NB4 (cell line): Measurements from ENCODE around the gene TMEM181.
"Not testable (repeated sequence)": the region's sequence is repeated elsewhere in the genome, so short reads cannot be mapped to it uniquely, and the experiment has no call there.

Source experiments
- DNase-seq: peaks from one replicate; pipeline ENCODE4 v3.0.0; 2010; ENCODE audit warnings: low read depth
- H3K4me3 ChIP-seq: one replicate; pipeline ENCODE4 v1.5.1; 2011; ENCODE audit warnings: mild to moderate bottlenecking, low read depth, low read length, moderate library complexity
- CTCF ChIP-seq: IDR thresholded peaks from one replicate; pipeline ENCODE4 v1.5.1; 2012; ENCODE audit warnings: low read depth, low read length
- MAX ChIP-seq: IDR thresholded peaks from 2 replicates; pipeline ENCODE4 v1.6.1; 2011; ENCODE audit warnings: low read depth, low read length
- MYC ChIP-seq: IDR thresholded peaks from 2 replicates; pipeline ENCODE4 v1.6.1; 2011; ENCODE audit warnings: low read depth, low read length
- POLR2A ChIP-seq: IDR thresholded peaks from 2 replicates; pipeline ENCODE4 v1.6.1; 2011; ENCODE audit warnings: mild to moderate bottlenecking; ENCODE audit not compliant: insufficient read length; ENCODE audit errors: extremely low read depth

The TMEM181 gene

GRCh38 chr6:158604048-158604406 is 44.1 kb downstream of the TMEM181 start:
- DNase-seq: no peak
- no peak overlapping the region for H3K4me3 ChIP-seq
- TF ChIP-seq POLR2A: no peak
- no peak for TF ChIP-seq MAX
- no peak for TF ChIP-seq MYC
- TF ChIP-seq CTCF: no peak

GRCh38 chr6:158605266-158605878 is 45.5 kb downstream of the TMEM181 start:
- peak; percentile 67 for DNase-seq
- TF ChIP-seq MYC (no peak), MAX (no peak), POLR2A (no peak), CTCF (peak; percentile 58)
- H3K4me3 ChIP-seq: no peak overlapping the region

- not testable (repeated sequence) for DNase-seq, H3K4me3 ChIP-seq
Measured at GRCh38 chr6:158606011-158606410, 46.1 kb downstream of the TMEM181 start.

GRCh38 chr6:158606935-158607334 is 47.0 kb downstream of the TMEM181 start:
- no peak for DNase-seq
- no peak overlapping the region for H3K4me3 ChIP-seq
- TF ChIP-seq MAX (no peak), POLR2A (no peak), MYC (no peak), CTCF (no peak)

GRCh38 chr6:158607411-158608170 is 47.7 kb downstream of the TMEM181 start:
- no peak for DNase-seq
- no peak for TF ChIP-seq POLR2A
- TF ChIP-seq MYC: no peak
- TF ChIP-seq CTCF: no peak
- no peak for TF ChIP-seq MAX
- no peak overlapping the region for H3K4me3 ChIP-seq

GRCh38 chr6:158608221-158608620 is 48.3 kb downstream of the TMEM181 start:
- DNase-seq: no peak
- H3K4me3 ChIP-seq: no peak overlapping the region
- TF ChIP-seq MAX (no peak), CTCF (no peak), POLR2A (no peak), MYC (no peak)
